Measurements from ENCODE around the gene SMG5.
A peak's percentile ranks its signal among the peaks of the same experiment; 100 is the strongest.

The SMG5 gene

GRCh38 chr1:156308078-156308477 lies 25.5 kb upstream of the SMG5 start:
- TF ChIP-seq, protein P1, sequence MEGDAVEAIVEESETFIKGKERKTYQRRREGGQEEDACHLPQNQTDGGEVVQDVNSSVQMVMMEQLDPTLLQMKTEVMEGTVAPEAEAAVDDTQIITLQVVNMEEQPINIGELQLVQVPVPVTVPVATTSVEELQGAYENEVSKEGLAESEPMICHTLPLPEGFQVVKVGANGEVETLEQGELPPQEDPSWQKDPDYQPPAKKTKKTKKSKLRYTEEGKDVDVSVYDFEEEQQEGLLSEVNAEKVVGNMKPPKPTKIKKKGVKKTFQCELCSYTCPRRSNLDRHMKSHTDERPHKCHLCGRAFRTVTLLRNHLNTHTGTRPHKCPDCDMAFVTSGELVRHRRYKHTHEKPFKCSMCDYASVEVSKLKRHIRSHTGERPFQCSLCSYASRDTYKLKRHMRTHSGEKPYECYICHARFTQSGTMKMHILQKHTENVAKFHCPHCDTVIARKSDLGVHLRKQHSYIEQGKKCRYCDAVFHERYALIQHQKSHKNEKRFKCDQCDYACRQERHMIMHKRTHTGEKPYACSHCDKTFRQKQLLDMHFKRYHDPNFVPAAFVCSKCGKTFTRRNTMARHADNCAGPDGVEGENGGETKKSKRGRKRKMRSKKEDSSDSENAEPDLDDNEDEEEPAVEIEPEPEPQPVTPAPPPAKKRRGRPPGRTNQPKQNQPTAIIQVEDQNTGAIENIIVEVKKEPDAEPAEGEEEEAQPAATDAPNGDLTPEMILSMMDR (IDR thresholded peaks at IDR 0.05; ENCODE audit: low read length, missing control alignments), result no peak
- DNase-seq (ENCODE audit: low read depth), result peak; percentile 37

DNA sequence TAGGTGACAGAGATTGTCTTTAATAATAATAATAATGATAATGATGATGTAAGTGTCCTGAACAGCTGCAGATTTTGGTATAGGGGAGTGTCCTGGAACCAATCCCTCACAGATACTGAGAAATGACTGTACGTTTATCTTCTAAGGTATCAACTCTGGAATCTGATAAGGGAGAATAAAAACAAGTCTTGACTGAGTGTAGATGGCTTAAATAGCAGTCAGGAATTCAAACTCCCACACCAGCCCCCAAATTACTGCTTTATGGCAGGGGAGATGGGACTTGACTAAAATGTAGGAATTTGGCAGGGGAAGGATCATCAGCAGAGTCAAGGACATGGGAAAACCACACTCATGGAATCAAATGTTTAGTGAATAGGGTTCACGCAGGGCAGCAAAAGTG lies 22.6 kb upstream of the SMG5 start:
- no peak for DNase-seq (ENCODE audit: low read depth)
- TF ChIP-seq, protein P1 (IDR thresholded peaks at IDR 0.05; ENCODE audit: low read length, missing control alignments), result no peak
- H3K4me3 ChIP-seq (replicated peaks; ENCODE audit: low read depth, low read length), result no peak overlapping the region

More at GRCh38 chr1:156308078-156308477, 25.5 kb upstream of the SMG5 start:
- no peak overlapping the region for H3K4me3 ChIP-seq (replicated peaks; ENCODE audit: low read depth, low read length)

DNA sequence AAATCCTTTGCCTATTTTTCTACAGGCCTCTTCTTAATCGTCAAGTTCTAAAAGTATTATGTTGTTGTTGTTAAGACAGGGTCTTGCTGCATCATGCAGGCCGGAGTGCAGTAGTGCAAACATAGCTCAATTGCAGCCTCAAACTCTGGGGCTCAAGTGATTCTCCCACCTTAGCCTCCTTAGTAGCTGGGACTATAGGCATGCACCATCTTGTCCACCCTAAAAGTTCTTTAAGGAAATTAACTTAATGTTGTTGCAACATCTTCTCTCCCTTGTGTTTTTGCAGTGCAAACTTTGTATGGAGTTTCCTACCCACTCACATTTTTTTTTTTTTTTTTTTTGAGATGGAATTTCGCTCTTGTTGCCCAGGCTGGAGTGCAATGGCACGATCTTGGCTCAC lies 20.6 kb upstream of the SMG5 start:
- TF ChIP-seq, protein P1 (IDR thresholded peaks at IDR 0.05; ENCODE audit: low read length, missing control alignments), result no peak
- no peak overlapping the region for H3K4me3 ChIP-seq (replicated peaks; ENCODE audit: low read depth, low read length)
- no peak for DNase-seq (ENCODE audit: low read depth)

DNA sequence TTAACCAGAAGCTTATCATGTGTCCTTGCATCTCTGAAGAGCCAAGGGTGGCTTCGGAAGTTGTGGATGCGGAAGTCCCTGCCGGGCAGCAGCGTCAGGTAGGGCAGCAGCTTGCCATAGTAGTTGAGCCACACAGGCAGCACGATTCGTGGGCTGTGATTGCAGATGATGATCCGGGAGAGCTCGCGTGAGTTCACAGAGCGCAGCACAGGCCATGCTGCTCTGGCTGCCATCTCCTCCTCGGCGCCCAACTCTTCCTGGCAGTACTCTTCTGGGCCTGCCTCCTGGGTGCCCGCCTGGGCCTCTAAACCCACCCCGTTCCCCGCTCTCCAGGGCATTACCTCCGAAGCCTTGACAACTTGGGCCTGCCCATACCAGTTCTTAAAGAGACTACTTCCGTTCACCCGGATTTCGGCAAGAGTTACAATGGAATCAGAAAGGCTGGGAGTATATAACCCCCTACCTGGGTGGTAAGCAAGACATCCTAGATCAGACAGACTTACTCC lies 16.3 kb upstream of the SMG5 start, which contains the start of gene VHLL:
TSS of gene VHLL (minus strand) at position 456 of the 506 bp plus-strand sequence. CDS start at position 338, 118 bp downstream.
- DNase-seq (ENCODE audit: low read depth), result no peak
- no peak within 1 kb of the TSS for H3K4me3 ChIP-seq (replicated peaks; ENCODE audit: low read depth, low read length)
- TF ChIP-seq, protein P1 (IDR thresholded peaks at IDR 0.05; ENCODE audit: low read length, missing control alignments), result no peak

DNA sequence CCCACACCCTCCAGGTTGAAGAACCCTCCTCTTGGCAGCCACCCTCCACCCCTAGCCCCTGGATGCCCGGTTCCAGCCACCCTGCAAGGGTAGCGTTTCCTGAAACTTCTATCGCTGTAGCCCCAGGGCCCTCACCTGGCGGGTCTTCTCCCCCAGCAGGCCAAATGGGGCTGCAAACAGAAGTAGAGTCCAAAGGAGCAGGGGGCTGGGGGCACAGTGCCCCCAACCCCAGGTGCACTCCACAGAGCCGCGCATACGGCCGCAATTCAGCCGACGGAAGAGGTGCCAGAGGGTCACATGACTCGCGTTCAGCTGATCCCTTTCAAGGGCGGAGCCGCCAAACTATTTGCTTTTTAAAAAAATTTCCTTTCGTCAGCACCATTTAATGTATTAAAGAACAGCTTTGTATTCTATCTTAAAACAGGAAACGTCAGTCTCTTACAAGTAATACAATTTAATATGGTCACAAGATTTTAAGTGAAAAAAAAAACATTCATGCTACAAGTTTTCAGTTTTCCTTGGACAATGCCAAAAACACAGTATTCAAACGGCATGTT lies 12.8 kb upstream of the SMG5 start, which contains the start of gene GLMP:
TSS of gene GLMP (minus strand) at position 289 of the 557 bp plus-strand sequence. CDS start at position 255, 34 bp downstream.
- H3K4me3 ChIP-seq (replicated peaks; ENCODE audit: low read depth, low read length), result peak within 1 kb of the TSS; percentile 97
- TF ChIP-seq, protein P1 (IDR thresholded peaks at IDR 0.05; ENCODE audit: low read length, missing control alignments), result no peak
- DNase-seq (ENCODE audit: low read depth), result peak; percentile 80

GRCh38 chr1:156293895-156294294 lies 11.3 kb upstream of the SMG5 start:
- DNase-seq (ENCODE audit: low read depth), result no peak
- peak overlapping the region; percentile 97 for H3K4me3 ChIP-seq (replicated peaks; ENCODE audit: low read depth, low read length)
- TF ChIP-seq, protein P1 (IDR thresholded peaks at IDR 0.05; ENCODE audit: low read length, missing control alignments), result no peak

- TF ChIP-seq, protein P1 (IDR thresholded peaks at IDR 0.05; ENCODE audit: low read length, missing control alignments), result no peak
- H3K4me3 ChIP-seq (replicated peaks; ENCODE audit: low read depth, low read length), result no peak overlapping the region
- no peak for DNase-seq (ENCODE audit: low read depth)
These were observed 10.4 kb upstream of the SMG5 start for GRCh38 chr1:156293098-156293434.
